Adrenal gland (tissue), 12 donors: Measurements from ENCODE around the gene MLLT3. TPM values are rescaled to one million over a fixed set of nuclear protein-coding genes. Genes with fewer than 3 reads are reported as not detected.

Source experiments
- DNase-seq, 7 donors: peaks; one replicate each; pipeline ENCODE4 v3.0.0-alpha.2; 2019 to 2020
- H3K27ac ChIP-seq, 5 donors: fragments of 200-600 bp; sonication (generic) in 4 of 5; 1 replicate in 3 of 5; 2 replicates in 2 of 5; pipeline versions ENCODE4 v1.5.1 to v1.8.0; 2016 to 2020; ENCODE audit warnings: mild to moderate bottlenecking in 1 of 5
- H3K27me3 ChIP-seq: fragments of 200-600 bp; 2 replicates; pipeline ENCODE4 v1.8.0; 2021
- H3K36me3 ChIP-seq, 2 donors: fragments of 200-600 bp; replicated peaks in 1 of 2; 1 replicate in 1 of 2; 2 replicates in 1 of 2; pipeline versions ENCODE4 v1.5.1 to v1.8.0; 2018 to 2022
- H3K4me1 ChIP-seq, 2 donors: fragments of 200-600 bp; replicated peaks in 1 of 2; 1 replicate in 1 of 2; 2 replicates in 1 of 2; pipeline versions ENCODE4 v1.5.1 to v1.8.0; 2018 to 2021
- H3K4me3 ChIP-seq, 4 donors: fragments of 200-600 bp; sonication (generic) in 3 of 4; one replicate each; pipeline ENCODE4 v1.5.1; 2016 to 2018
- H3K9me3 ChIP-seq, 3 donors: fragments of 200-600 bp; sonication (generic) in 1 of 3; replicated peaks in 1 of 3; 1 replicate in 2 of 3; 2 replicates in 1 of 3; pipeline versions ENCODE4 v1.5.1 to v1.8.0; 2016 to 2021
- CTCF ChIP-seq, 6 experiments: fragments of 450-650 bp in 4 of 6; fragments of 200-600 bp in 2 of 6; sonication (generic) in 1 of 6; IDR thresholded peaks; 1 replicate in 5 of 6; 2 replicates in 1 of 6; pipeline versions ENCODE4 v1.5.1 to v1.8.0; 2016 to 2021; ENCODE audit warnings: antibody characterized with exemption in 6 of 6, mild to moderate bottlenecking in 2 of 6, moderate library complexity in 1 of 6
- POLR2A ChIP-seq, 2 donors: fragments of 450-650 bp; IDR thresholded peaks; one replicate each; pipeline ENCODE4 v1.6.1; 2017; ENCODE audit warnings: antibody characterized with exemption in 2 of 2, mild to moderate bottlenecking in 2 of 2, moderate library complexity in 1 of 2
- WGBS, 4 donors: extraction: QIAGEN DNeasy Blood & Tissue Kit in 2 of 4; methylation state at CpG; one replicate each; pipeline versions ENCODE4 v1.1.5 to v1.1.7; 2013 to 2017; 5-methylcytosine and 5-hydroxymethylcytosine counted together
- intact Hi-C, 2 donors: fragments of 100-400 bp; cut with DNase I; formaldehyde crosslinking; loops; one replicate each; pipeline versions ENCODE4 v1.14.1 to v1.15.0; 2022 to 2023
- polyA plus RNA-seq, 3 donors: library from polyadenylated mRNA; stranded (reverse); fragments of 200-250 nt in 2 of 3; fragments of 350-450 nt in 1 of 3; fragmentation: Illumina TruSeq in 1 of 3; extraction: RNeasy Lipid Tissue Mini Kit (QIAGEN cat#74804) in 1 of 3; gene quantifications; one replicate each; pipeline ENCODE4 v1.2.3, GENCODE V29; 2013 to 2014
- total RNA-seq, 9 donors: library from RNA; depleted of rRNA in 4 of 9; stranded (reverse); fragments of >200 nt in 4 of 9; fragments of 120-200 nt in 1 of 9; fragmentation: NEBNext Ultra II Directional in 1 of 9; extraction: Animal tissue kit (Norgen Biotek cat#: 25700) in 1 of 9; gene quantifications; one replicate each; pipeline versions ENCODE4 v1.1.0 to v1.2.4, GENCODE V29; 2013 to 2023
- donor health status: healthy with polysubstance abuse.
- donor health status: Bipolar disorder and iron deficiency.
- donor health status: DM: yes; HTN: yes; CAD: no.
- donor health status: DM: no; HTN: no; CAD: no.
- donor health status: DM: no; HTN: no; CAD: no.
- donor health status: DM: yes; HTN: yes; CAD: no.

The MLLT3 gene
- total and polyA plus RNA-seq, 12 donors: 11.0 to 37.7 (median 17.9) TPM

GRCh38 chr9:20447291-20447690 is 175.0 kb downstream of the MLLT3 start:
- intact Hi-C loops: no loop called here
- no peaks in the 10 kb centered on the region for H3K9me3 ChIP-seq
- H3K4me3 ChIP-seq: no peak overlapping the region
- H3K4me1 ChIP-seq: no peaks in the 10 kb centered on the region
- TF ChIP-seq POLR2A (IDR thresholded peaks at IDR 0.05): no peak
- no peak for TF ChIP-seq CTCF (IDR thresholded peaks at IDR 0.05)
- H3K36me3 ChIP-seq: no peaks in the 10 kb centered on the region
- H3K27ac ChIP-seq: no peak overlapping the region
- DNase-seq: no peak
- H3K27me3 ChIP-seq: no peaks in the 10 kb centered on the region

GRCh38 chr9:20446248-20446647 is 176.1 kb downstream of the MLLT3 start:
- Histone ChIP-seq H3K27me3 (no peaks in the 10 kb centered on the region), H3K9me3 (no peaks in the 10 kb centered on the region), H3K4me1 (peaks cover 0 to 6% of the 10 kb centered on the region in 2 donors), H3K27ac (no peak overlapping the region), H3K4me3 (no peak overlapping the region), H3K36me3 (no peaks in the 10 kb centered on the region)
- intact Hi-C loops: no loop called here
- WGBS, 4 donors: 80 to 93% (median 83%) methylated on average over 5 of the region's 5 CpGs
- TF ChIP-seq POLR2A (IDR thresholded peaks at IDR 0.05): no peak
- no peak for TF ChIP-seq CTCF (IDR thresholded peaks at IDR 0.05)
- DNase-seq: no peak

GRCh38 chr9:20442461-20443319 is 179.6 kb downstream of the MLLT3 start:
- H3K36me3 ChIP-seq: no peaks in the 10 kb centered on the region
- peaks cover 0 to 8% of the 10 kb centered on the region in 2 donors for H3K4me1 ChIP-seq
- H3K4me3 ChIP-seq: no peak overlapping the region
- no peak overlapping the region for H3K27ac ChIP-seq
- no peaks in the 10 kb centered on the region for H3K9me3 ChIP-seq
- no peak for TF ChIP-seq CTCF (IDR thresholded peaks at IDR 0.05)
- no peak for TF ChIP-seq POLR2A (IDR thresholded peaks at IDR 0.05)
- intact Hi-C loops: no loop called here
- DNase-seq: no peak
- 84 to 89% (median 88%) methylated on average over 3 of the region's 3 CpGs for WGBS, 4 donors
- no peaks in the 10 kb centered on the region for H3K27me3 ChIP-seq

GRCh38 chr9:20441711-20442423 is 180.4 kb downstream of the MLLT3 start:
- Histone ChIP-seq H3K36me3 (no peaks in the 10 kb centered on the region), H3K27me3 (no peaks in the 10 kb centered on the region), H3K9me3 (no peaks in the 10 kb centered on the region), H3K27ac (no peak overlapping the region), H3K4me1 (peaks cover 0 to 13% of the 10 kb centered on the region in 2 donors), H3K4me3 (no peak overlapping the region)
- 47 to 60% (median 49%) methylated on average over 4 of the region's 4 CpGs for WGBS, 4 donors
- no peak for DNase-seq
- intact Hi-C loops: no loop called here
- TF ChIP-seq POLR2A (IDR thresholded peaks at IDR 0.05) (no peak), CTCF (IDR thresholded peaks at IDR 0.05) (no peak)
